Testis (tissue), 2 donors: ENCODE measurements around the gene CFAP61.

Experiments
- CTCF ChIP-seq, 3 experiments: fragments of 450-650 bp in 2 of 3; fragments of 200-600 bp in 1 of 3; sonication (generic) in 1 of 3; IDR thresholded peaks; one replicate each; pipeline ENCODE4 v1.5.1; 2016 to 2019; ENCODE audit warnings: antibody characterized with exemption in 3 of 3, mild to moderate bottlenecking in 2 of 3, moderate library complexity in 1 of 3
- POLR2A ChIP-seq: fragments of 450-650 bp; IDR thresholded peaks from one replicate; pipeline ENCODE4 v1.6.1; 2017; ENCODE audit warnings: antibody characterized with exemption, mild to moderate bottlenecking, moderate library complexity

- TF ChIP-seq CTCF (IDR thresholded peaks at IDR 0.05) (no peak), POLR2A (no peak)
Observed at GRCh38 chr20:20005342-20005741, 47.0 kb upstream of the CFAP61 start.
